ENCODE results near the gene LMO7. TPM values are rescaled to one million over a fixed set of nuclear protein-coding genes. Genes with fewer than 3 reads are reported as not detected.
A peak's percentile ranks its signal among the peaks of the same experiment; 100 is the strongest.

LMO7 gene
- total RNA-seq: 213 and 239 TPM in 2 replicates
- long read RNA-seq, partial matches to known transcripts: 200 of 278 reads
- long read RNA-seq, other reads (novel, unspliced or antisense): 72 of 278 reads

GRCh38 chr13:75635828-75636435, at the start of gene LMO7:
Gene LMO7 (plus strand): TSS chr13:75636330. CDS start chr13:75636658, 328 bp downstream.
- peak within 1 kb of the TSS; percentile 82 for H3K4me3 Mint-ChIP-seq (ENCODE audit: unreplicated experiment)
- H3K36me3 Mint-ChIP-seq (ENCODE audit: unreplicated experiment): peaks cover 6% of the 10 kb centered on the region
- DNase-seq (ENCODE audit: extremely low spot score, unreplicated experiment): peak; percentile 89
- H3K27ac Mint-ChIP-seq (ENCODE audit: unreplicated experiment): peak within 1 kb of the TSS; percentile 88
- peaks cover 49% of the 10 kb centered on the region for H3K4me1 Mint-ChIP-seq (ENCODE audit: unreplicated experiment)
- H3K27me3 Mint-ChIP-seq (ENCODE audit: unreplicated experiment): no peaks in the 10 kb centered on the region
- TF ChIP-seq, protein P1, sequence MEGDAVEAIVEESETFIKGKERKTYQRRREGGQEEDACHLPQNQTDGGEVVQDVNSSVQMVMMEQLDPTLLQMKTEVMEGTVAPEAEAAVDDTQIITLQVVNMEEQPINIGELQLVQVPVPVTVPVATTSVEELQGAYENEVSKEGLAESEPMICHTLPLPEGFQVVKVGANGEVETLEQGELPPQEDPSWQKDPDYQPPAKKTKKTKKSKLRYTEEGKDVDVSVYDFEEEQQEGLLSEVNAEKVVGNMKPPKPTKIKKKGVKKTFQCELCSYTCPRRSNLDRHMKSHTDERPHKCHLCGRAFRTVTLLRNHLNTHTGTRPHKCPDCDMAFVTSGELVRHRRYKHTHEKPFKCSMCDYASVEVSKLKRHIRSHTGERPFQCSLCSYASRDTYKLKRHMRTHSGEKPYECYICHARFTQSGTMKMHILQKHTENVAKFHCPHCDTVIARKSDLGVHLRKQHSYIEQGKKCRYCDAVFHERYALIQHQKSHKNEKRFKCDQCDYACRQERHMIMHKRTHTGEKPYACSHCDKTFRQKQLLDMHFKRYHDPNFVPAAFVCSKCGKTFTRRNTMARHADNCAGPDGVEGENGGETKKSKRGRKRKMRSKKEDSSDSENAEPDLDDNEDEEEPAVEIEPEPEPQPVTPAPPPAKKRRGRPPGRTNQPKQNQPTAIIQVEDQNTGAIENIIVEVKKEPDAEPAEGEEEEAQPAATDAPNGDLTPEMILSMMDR (IDR thresholded peaks at IDR 0.05): no peak
- H3K9me3 Mint-ChIP-seq (ENCODE audit: unreplicated experiment): no peaks in the 10 kb centered on the region

GRCh38 chr13:75587679-75588078, 48.5 kb upstream of the LMO7 start:
- H3K4me1 Mint-ChIP-seq (ENCODE audit: unreplicated experiment): no peaks in the 10 kb centered on the region
- H3K9me3 Mint-ChIP-seq (ENCODE audit: unreplicated experiment): peaks cover 19% of the 10 kb centered on the region
- no peak for DNase-seq (ENCODE audit: extremely low spot score, unreplicated experiment)
- H3K36me3 Mint-ChIP-seq (ENCODE audit: unreplicated experiment): peaks cover 34% of the 10 kb centered on the region
- TF ChIP-seq, protein P1 (IDR thresholded peaks at IDR 0.05): no peak
- no peaks in the 10 kb centered on the region for H3K27me3 Mint-ChIP-seq (ENCODE audit: unreplicated experiment)
- no peak overlapping the region for H3K4me3 Mint-ChIP-seq (ENCODE audit: unreplicated experiment)
- no peak overlapping the region for H3K27ac Mint-ChIP-seq (ENCODE audit: unreplicated experiment)

DNA sequence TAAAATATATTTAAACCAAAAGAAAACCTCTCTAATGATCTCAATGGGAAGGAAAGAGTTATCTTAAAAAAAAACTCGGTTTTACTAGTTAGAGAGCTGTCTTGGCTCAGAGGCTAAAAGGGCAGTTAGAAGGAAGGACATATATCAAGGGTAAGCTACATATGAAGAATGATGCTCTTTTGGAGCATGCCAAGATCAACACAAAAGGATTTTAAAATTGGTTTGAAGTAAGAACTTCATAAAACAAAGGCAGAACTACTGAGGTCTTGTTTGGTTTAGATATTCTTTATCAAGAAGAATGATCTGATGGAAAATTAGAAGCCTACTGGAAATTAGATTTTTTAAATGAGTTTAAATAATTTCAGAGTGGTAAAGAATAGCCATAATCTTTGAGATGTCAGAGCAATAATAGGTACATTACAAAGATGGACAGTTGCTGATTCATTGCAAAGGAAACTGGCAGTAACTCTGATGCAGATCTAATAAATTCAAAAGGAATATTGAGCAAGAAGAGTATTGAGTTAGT, 39.4 kb upstream of the LMO7 start:
- Mint-ChIP-seq H3K27ac (ENCODE audit: unreplicated experiment) (no peak overlapping the region), H3K27me3 (ENCODE audit: unreplicated experiment) (no peaks in the 10 kb centered on the region), H3K36me3 (ENCODE audit: unreplicated experiment) (peaks cover 29% of the 10 kb centered on the region), H3K9me3 (ENCODE audit: unreplicated experiment) (no peaks in the 10 kb centered on the region), H3K4me3 (ENCODE audit: unreplicated experiment) (no peak overlapping the region), H3K4me1 (ENCODE audit: unreplicated experiment) (peaks cover 10% of the 10 kb centered on the region)
- DNase-seq (ENCODE audit: extremely low spot score, unreplicated experiment): no peak
- TF ChIP-seq, protein P1 (IDR thresholded peaks at IDR 0.05): no peak

GRCh38 chr13:75600371-75600770, 35.8 kb upstream of the LMO7 start:
- Mint-ChIP-seq H3K4me3 (ENCODE audit: unreplicated experiment) (no peak overlapping the region), H3K27ac (ENCODE audit: unreplicated experiment) (no peak overlapping the region), H3K4me1 (ENCODE audit: unreplicated experiment) (peaks cover 11% of the 10 kb centered on the region), H3K36me3 (ENCODE audit: unreplicated experiment) (peaks cover 23% of the 10 kb centered on the region), H3K27me3 (ENCODE audit: unreplicated experiment) (no peaks in the 10 kb centered on the region), H3K9me3 (ENCODE audit: unreplicated experiment) (no peaks in the 10 kb centered on the region)
- no peak for DNase-seq (ENCODE audit: extremely low spot score, unreplicated experiment)
- TF ChIP-seq, protein P1 (IDR thresholded peaks at IDR 0.05): no peak

GRCh38 chr13:75603038-75603437, 33.1 kb upstream of the LMO7 start:
- no peak overlapping the region for H3K27ac Mint-ChIP-seq (ENCODE audit: unreplicated experiment)
- peaks cover 11% of the 10 kb centered on the region for H3K4me1 Mint-ChIP-seq (ENCODE audit: unreplicated experiment)
- H3K4me3 Mint-ChIP-seq (ENCODE audit: unreplicated experiment): no peak overlapping the region
- H3K27me3 Mint-ChIP-seq (ENCODE audit: unreplicated experiment): no peaks in the 10 kb centered on the region
- TF ChIP-seq, protein P1 (IDR thresholded peaks at IDR 0.05): no peak
- H3K36me3 Mint-ChIP-seq (ENCODE audit: unreplicated experiment): peaks cover 19% of the 10 kb centered on the region
- H3K9me3 Mint-ChIP-seq (ENCODE audit: unreplicated experiment): no peaks in the 10 kb centered on the region
- DNase-seq (ENCODE audit: extremely low spot score, unreplicated experiment): no peak
